Measurements from ENCODE around the gene NOP9.

DNA sequence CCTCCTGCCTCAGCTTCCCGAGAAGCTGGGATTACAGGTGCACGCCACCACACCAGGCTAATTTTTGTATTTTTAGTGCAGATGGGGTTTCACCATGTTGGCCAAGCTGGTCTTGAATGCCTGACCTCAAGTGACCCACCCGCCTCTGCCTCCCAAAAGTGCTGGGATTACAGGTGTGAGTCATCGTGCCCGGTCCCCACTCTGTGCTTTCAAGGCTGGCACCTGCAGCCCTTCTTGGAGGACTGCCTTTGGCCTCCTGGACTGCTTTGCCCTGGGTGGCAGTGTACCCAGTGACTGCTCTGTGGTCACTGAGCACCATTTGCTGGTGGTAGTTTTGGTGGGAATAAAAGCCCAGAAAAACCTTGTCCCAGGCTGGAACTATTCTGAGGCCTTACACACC, 12.7 kb upstream of the NOP9 start:
- TF ChIP-seq CTCF (IDR thresholded peaks at IDR 0.05) (no peak), POLR2A (IDR thresholded peaks at IDR 0.05) (no peak)
